Amniotic epithelial cell (primary cell): ENCODE results near the gene SLC17A9.
"Not testable (repeated sequence)": the region's sequence is repeated elsewhere in the genome, so short reads cannot be mapped to it uniquely, and the experiment has no call there.

ENCODE experiments used
- DNase-seq: peaks from one replicate; pipeline ENCODE4 v3.0.0-alpha.2; 2010; ENCODE audit warnings: low read depth

Gene SLC17A9

GRCh38 chr20:62956387-62957135 is 4.1 kb downstream of the SLC17A9 start:
- DNase-seq = no peak

- DNase-seq = no peak
Measured at GRCh38 chr20:62957136-62958117, 4.9 kb downstream of the SLC17A9 start.

- no peak for DNase-seq
Measured at GRCh38 chr20:62958388-62959100, 6.0 kb downstream of the SLC17A9 start.

GRCh38 chr20:62959101-62959971 is 6.8 kb downstream of the SLC17A9 start:
- no peak for DNase-seq

- DNase-seq = no peak
Measured at GRCh38 chr20:62959998-62960436, 7.5 kb downstream of the SLC17A9 start.

GRCh38 chr20:62960446-62961309 is 8.2 kb downstream of the SLC17A9 start:
- DNase-seq = not testable (repeated sequence)

GRCh38 chr20:62961310-62961783 is 8.8 kb downstream of the SLC17A9 start:
- no peak for DNase-seq

- no peak for DNase-seq
Measured at GRCh38 chr20:62961799-62962198, 9.3 kb downstream of the SLC17A9 start.

- no peak for DNase-seq
Measured at GRCh38 chr20:62962221-62962879, 9.8 kb downstream of the SLC17A9 start.

- no peak for DNase-seq
Measured at GRCh38 chr20:62962891-62963613, 10.5 kb downstream of the SLC17A9 start.

GRCh38 chr20:62963614-62964397 is 11.3 kb downstream of the SLC17A9 start:
- no peak for DNase-seq

GRCh38 chr20:62964700-62965099 is 12.2 kb downstream of the SLC17A9 start:
- DNase-seq = no peak

- DNase-seq = no peak
Measured at GRCh38 chr20:62965363-62965771, 12.9 kb downstream of the SLC17A9 start.

GRCh38 chr20:62966212-62967148 is 14.0 kb downstream of the SLC17A9 start:
- DNase-seq = no peak

- DNase-seq = no peak
Measured at GRCh38 chr20:62967149-62967501, 14.6 kb downstream of the SLC17A9 start.

GRCh38 chr20:62967628-62968351 is 15.3 kb downstream of the SLC17A9 start:
- no peak for DNase-seq
